GM12864 (cell line): Measurements from ENCODE around the gene MARK3.

Source experiments
- DNase-seq: peaks from one replicate; pipeline ENCODE4 v3.0.0-alpha.2; 2011; ENCODE audit warnings: low read depth
- H3K4me3 ChIP-seq: 2 replicates; pipeline ENCODE4 v1.5.1; 2011; ENCODE audit warnings: mild to moderate bottlenecking, low read depth, low read length, control low read depth
- TF ChIP-seq, protein P1 (sequence below): IDR thresholded peaks from 2 replicates; pipeline ENCODE4 v1.5.1; 2011; ENCODE audit warnings: low read depth, mild to moderate bottlenecking, moderate library complexity, low read length, control low read depth, inconsistent platforms; ENCODE audit errors: missing control alignments

Gene MARK3

DNA sequence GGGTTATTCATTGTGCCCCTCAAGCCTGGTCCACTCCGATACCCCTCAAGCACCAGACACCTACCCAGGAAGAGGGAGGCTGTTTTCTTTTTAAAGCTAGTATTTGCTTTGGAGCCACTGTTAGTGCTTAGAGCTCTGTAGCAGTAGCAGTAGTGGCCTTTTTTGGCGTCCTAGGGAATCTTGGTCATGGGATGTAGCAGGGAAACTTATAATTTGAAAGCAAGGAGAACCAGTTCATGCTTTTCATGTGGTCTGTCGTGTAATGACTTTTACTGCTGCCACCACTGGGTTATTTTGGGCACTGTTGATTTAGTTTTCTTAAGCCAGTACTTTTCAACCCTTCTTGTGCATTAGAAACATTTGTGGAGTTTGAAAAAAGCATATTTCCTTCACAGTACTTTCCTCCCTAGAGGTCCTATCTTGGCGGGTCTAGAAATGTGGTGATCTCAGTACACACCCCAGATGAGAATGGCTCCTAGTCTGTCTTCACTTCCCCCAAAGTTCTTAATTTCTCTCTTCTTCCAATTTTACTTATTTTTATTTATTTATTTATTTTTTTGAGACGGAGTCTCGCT lies 49.7 kb downstream of the MARK3 start:
- no peak for DNase-seq
- TF ChIP-seq, protein P1, sequence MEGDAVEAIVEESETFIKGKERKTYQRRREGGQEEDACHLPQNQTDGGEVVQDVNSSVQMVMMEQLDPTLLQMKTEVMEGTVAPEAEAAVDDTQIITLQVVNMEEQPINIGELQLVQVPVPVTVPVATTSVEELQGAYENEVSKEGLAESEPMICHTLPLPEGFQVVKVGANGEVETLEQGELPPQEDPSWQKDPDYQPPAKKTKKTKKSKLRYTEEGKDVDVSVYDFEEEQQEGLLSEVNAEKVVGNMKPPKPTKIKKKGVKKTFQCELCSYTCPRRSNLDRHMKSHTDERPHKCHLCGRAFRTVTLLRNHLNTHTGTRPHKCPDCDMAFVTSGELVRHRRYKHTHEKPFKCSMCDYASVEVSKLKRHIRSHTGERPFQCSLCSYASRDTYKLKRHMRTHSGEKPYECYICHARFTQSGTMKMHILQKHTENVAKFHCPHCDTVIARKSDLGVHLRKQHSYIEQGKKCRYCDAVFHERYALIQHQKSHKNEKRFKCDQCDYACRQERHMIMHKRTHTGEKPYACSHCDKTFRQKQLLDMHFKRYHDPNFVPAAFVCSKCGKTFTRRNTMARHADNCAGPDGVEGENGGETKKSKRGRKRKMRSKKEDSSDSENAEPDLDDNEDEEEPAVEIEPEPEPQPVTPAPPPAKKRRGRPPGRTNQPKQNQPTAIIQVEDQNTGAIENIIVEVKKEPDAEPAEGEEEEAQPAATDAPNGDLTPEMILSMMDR: no peak
- H3K4me3 ChIP-seq: no peak overlapping the region

DNA sequence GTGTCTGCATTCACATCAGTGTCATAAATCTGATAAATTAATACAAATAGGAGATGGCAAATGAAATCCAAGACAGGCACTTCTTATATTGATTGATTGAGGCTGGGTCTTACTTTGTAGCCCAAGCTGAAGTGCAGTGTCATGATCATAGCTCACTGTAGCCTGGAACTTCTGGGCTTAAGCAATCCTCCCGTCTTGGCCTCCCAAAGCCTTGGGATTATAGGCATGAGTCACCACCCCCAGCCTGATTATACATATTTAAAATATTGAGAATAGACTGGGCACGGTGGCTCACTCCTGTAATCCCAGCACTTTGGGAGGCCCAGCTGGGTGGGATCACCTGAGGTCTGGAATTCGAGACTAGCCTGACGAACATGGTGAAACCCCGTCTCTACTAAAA lies 51.3 kb downstream of the MARK3 start:
- no peak for DNase-seq
- H3K4me3 ChIP-seq: no peak overlapping the region
- TF ChIP-seq, protein P1: no peak

DNA sequence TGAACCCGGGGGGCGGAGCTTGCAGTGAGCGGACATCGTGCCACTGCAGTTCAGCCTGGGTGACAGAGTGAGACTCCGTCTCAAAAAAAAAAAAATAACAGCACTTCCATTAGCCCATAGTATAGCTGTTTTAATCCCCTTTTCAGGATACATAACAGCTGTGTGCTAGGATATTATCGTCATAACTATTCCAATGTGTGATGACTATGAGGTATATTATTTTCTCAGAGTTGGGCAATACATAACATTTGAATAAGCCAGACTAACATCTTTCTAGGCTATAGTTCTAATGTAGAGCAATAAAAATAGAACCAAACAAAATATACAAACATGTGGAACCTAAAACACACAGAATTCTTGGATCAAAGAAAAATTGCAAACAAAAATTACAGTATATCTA lies 57.1 kb downstream of the MARK3 start:
- no peak overlapping the region for H3K4me3 ChIP-seq
- no peak for DNase-seq
- TF ChIP-seq, protein P1: no peak

DNA sequence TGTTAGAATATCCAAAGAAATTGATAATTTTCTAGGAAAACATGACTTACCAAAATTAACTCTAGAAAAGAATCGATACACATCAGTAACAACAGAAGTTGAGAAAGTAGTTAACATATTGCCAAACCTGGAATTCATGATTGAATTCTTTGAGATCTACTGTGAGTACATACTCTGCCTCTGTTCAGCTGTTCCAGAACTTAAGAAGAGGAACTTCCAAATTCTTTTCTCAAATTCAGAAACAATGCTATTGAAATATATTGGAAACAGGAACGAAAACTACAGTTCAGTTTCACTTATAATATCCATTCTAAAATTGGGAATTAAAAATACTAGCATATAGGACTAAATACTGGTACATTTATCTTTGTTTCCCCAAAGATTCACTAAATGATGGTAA lies 57.9 kb downstream of the MARK3 start:
- no peak for DNase-seq
- no peak overlapping the region for H3K4me3 ChIP-seq
- TF ChIP-seq, protein P1: no peak

DNA sequence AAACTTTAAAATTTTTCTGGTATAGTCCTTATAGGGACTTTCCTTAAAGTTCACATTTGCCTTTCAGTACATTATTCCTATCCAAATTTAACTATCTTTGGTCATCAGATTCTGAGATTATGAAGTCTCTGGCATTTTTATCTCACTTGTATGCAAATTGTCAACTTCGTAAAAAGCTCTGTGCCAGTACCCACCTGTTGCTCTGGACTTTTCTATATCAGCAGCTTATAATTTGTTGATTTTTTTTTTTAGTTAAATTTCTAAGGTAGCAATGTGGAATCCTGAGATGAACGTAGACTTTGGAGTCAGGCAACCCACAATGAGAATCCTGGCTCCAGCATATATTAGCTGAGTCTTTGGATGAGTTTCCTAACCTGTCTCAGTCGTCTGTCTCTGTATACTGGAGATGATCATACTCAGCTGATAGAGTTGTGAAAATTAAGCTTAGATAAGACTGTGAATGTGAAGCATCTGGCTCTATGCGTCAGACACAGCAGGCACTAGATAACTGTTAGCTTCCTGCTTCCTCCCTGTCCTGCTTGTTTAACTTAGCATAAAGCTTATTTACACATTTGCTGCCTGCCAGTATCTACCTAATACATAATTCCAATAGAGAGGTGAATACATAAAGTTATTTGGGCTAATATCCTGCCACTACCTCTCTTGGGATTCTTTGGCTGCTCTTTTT lies 59.8 kb downstream of the MARK3 start:
- DNase-seq: no peak
- TF ChIP-seq, protein P1: no peak

DNA sequence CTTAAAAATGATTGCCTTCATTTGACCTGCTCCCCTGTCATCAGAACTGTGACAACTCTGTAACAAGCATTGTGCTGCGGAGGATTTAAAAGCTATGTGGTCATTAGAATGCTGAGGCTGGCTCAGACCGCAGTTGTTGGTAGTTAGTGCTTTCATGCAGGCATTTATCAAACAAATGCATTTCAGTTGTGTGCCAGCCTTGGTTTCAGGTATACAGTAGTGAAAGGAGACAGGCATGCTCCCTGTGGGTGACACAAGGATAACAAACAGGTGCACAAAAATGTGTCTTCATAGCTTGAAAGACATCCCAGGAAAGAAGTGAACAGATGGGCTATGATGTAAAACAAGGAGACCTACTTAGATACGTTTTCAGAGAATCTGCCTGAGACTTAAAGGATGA lies 60.6 kb downstream of the MARK3 start:
- H3K4me3 ChIP-seq: no peak overlapping the region
- DNase-seq: no peak

More for the DNA sequence above, 59.8 kb downstream of the MARK3 start:
- H3K4me3 ChIP-seq: no peak overlapping the region

More for the DNA sequence above, 60.6 kb downstream of the MARK3 start:
- TF ChIP-seq, protein P1: no peak
